Large intestine (tissue), 3 donors: ENCODE results near the gene ROPN1. TPM values are rescaled to one million over a fixed set of nuclear protein-coding genes. Genes with fewer than 3 reads are reported as not detected.
A peak's percentile ranks its signal among the peaks of the same experiment; 100 is the strongest.
"Not testable (repeated sequence)": the region's sequence is repeated elsewhere in the genome, so short reads cannot be mapped to it uniquely, and the experiment has no call there.

Experiments
- DNase-seq, 2 donors: peaks; one replicate each; pipeline versions ENCODE4 v3.0.0 to v3.0.0-alpha.2; 2013
- H3K27ac ChIP-seq: one replicate; pipeline ENCODE4 v1.5.1; 2013; ENCODE audit warnings: low read length
- H3K27me3 ChIP-seq: 2 replicates; pipeline ENCODE4 v1.6.1; 2013; ENCODE audit warnings: low read length; ENCODE audit not compliant: control insufficient read depth, insufficient read depth
- H3K36me3 ChIP-seq: 2 replicates; pipeline ENCODE4 v1.6.1; 2013; ENCODE audit warnings: low read length; ENCODE audit not compliant: control insufficient read depth, insufficient read depth
- H3K4me1 ChIP-seq: one replicate; pipeline ENCODE4 v1.6.1; 2013; ENCODE audit warnings: low read length; ENCODE audit not compliant: control insufficient read depth, insufficient read depth
- H3K4me3 ChIP-seq: one replicate; pipeline ENCODE4 v1.5.1; 2013; ENCODE audit warnings: low read length
- H3K9me3 ChIP-seq: one replicate; pipeline ENCODE4 v1.6.1; 2013; ENCODE audit warnings: mild to moderate bottlenecking, low read depth, low read length, moderate library complexity; ENCODE audit not compliant: control insufficient read depth
- WGBS: methylation state at CpG from one replicate; pipeline ENCODE4 v1.1.5; 2013; ENCODE audit warnings: low lambda C conversion rate; ENCODE audit not compliant: insufficient coverage; 5-methylcytosine and 5-hydroxymethylcytosine counted together
- polyA plus RNA-seq: library from polyadenylated mRNA; unstranded; fragments of 120-200 nt; gene quantifications from one replicate; pipeline ENCODE4 v1.2.1, GENCODE V29; 2013

The ROPN1 gene
- polyA plus RNA-seq, 1 donor, result 0.16 TPM

- H3K4me1 ChIP-seq, H3K9me3 ChIP-seq, H3K4me3 ChIP-seq, DNase-seq, H3K36me3 ChIP-seq, H3K27ac ChIP-seq: not testable (repeated sequence)
- peaks cover 13% of the 10 kb centered on the region for H3K27me3 ChIP-seq
- WGBS, result no CpG with 5 or more reads among the region's 4 CpGs
Measured at GRCh38 chr3:123976181-123976898, 15.6 kb downstream of the ROPN1 start.

GRCh38 chr3:123975030-123975429 is 16.9 kb downstream of the ROPN1 start:
- not testable (repeated sequence) for H3K4me3 ChIP-seq, H3K27ac ChIP-seq, H3K36me3 ChIP-seq, H3K27me3 ChIP-seq, H3K9me3 ChIP-seq, DNase-seq, H3K4me1 ChIP-seq
- WGBS, result no CpG with 5 or more reads among the region's 7 CpGs

GRCh38 chr3:123971406-123971805 is 20.5 kb downstream of the ROPN1 start:
- H3K36me3 ChIP-seq, result no peaks in the 10 kb centered on the region
- H3K4me3 ChIP-seq, result no peak overlapping the region
- no peak overlapping the region for H3K27ac ChIP-seq
- no peak for DNase-seq
- H3K4me1 ChIP-seq, result no peaks in the 10 kb centered on the region
- peaks cover 5% of the 10 kb centered on the region for H3K27me3 ChIP-seq
- no peaks in the 10 kb centered on the region for H3K9me3 ChIP-seq

- H3K9me3 ChIP-seq, H3K4me3 ChIP-seq, H3K36me3 ChIP-seq, H3K27me3 ChIP-seq, H3K4me1 ChIP-seq, H3K27ac ChIP-seq, DNase-seq: not testable (repeated sequence)
- WGBS, result no CpG with 5 or more reads among the region's 2 CpGs
Measured at GRCh38 chr3:123967260-123967659, 24.7 kb downstream of the ROPN1 start.

- no CpG with 5 or more reads among the region's 1 CpG for WGBS
- not testable (repeated sequence) for DNase-seq, H3K27me3 ChIP-seq, H3K36me3 ChIP-seq, H3K4me1 ChIP-seq, H3K27ac ChIP-seq, H3K4me3 ChIP-seq, H3K9me3 ChIP-seq
Measured at GRCh38 chr3:123966799-123967198, 25.1 kb downstream of the ROPN1 start.

- no CpG with 5 or more reads among the region's 1 CpG for WGBS
- not testable (repeated sequence) for DNase-seq
Measured at GRCh38 chr3:123964793-123965192, 27.1 kb downstream of the ROPN1 start.

GRCh38 chr3:123961508-123961856 is 30.4 kb downstream of the ROPN1 start:
- no peaks in the 10 kb centered on the region for H3K4me1 ChIP-seq
- peak overlapping the region; percentile 53 for H3K27ac ChIP-seq
- peaks cover under 1% of the 10 kb centered on the region for H3K36me3 ChIP-seq
- no peak for DNase-seq
- WGBS, result 48% methylated on average over 2 of the region's 15 CpGs
- H3K4me3 ChIP-seq, result peak overlapping the region; percentile 64
- H3K9me3 ChIP-seq, result no peaks in the 10 kb centered on the region
- H3K27me3 ChIP-seq, result peaks cover 5% of the 10 kb centered on the region

More at GRCh38 chr3:123964793-123965192, 27.1 kb downstream of the ROPN1 start:
- H3K4me3 ChIP-seq, H3K9me3 ChIP-seq, H3K27me3 ChIP-seq, H3K4me1 ChIP-seq, H3K36me3 ChIP-seq, H3K27ac ChIP-seq: not testable (repeated sequence)

GRCh38 chr3:123960781-123961507 is 31.0 kb downstream of the ROPN1 start, which contains the start of gene CCDC14:
TSS of gene CCDC14 (minus strand) at chr3:123961229. CDS start at chr3:123961173, 56 bp downstream.
- peak within 1 kb of the TSS; percentile 53 for H3K27ac ChIP-seq
- peak; percentile 94 to 96 for DNase-seq
- H3K36me3 ChIP-seq, result peaks cover 2% of the 10 kb centered on the region
- H3K9me3 ChIP-seq, result no peaks in the 10 kb centered on the region
- H3K27me3 ChIP-seq, result peaks cover 3% of the 10 kb centered on the region
- H3K4me3 ChIP-seq, result peak within 1 kb of the TSS; percentile 64
- H3K4me1 ChIP-seq, result no peaks in the 10 kb centered on the region
- no CpG with 5 or more reads among the region's 55 CpGs for WGBS

- WGBS, result no CpG with 5 or more reads among the region's 4 CpGs
- no peaks in the 10 kb centered on the region for H3K4me1 ChIP-seq
- no peaks in the 10 kb centered on the region for H3K27me3 ChIP-seq
- no peak overlapping the region for H3K27ac ChIP-seq
- peaks cover 17% of the 10 kb centered on the region for H3K36me3 ChIP-seq
- no peak overlapping the region for H3K4me3 ChIP-seq
- H3K9me3 ChIP-seq, result no peaks in the 10 kb centered on the region
- DNase-seq, result no peak
Measured at GRCh38 chr3:123953735-123954134, 38.2 kb downstream of the ROPN1 start.

- H3K9me3 ChIP-seq, result no peaks in the 10 kb centered on the region
- WGBS, result no CpG with 5 or more reads among the region's 4 CpGs
- H3K27me3 ChIP-seq, result no peaks in the 10 kb centered on the region
- no peak overlapping the region for H3K4me3 ChIP-seq
- H3K36me3 ChIP-seq, result peaks cover 24% of the 10 kb centered on the region
- H3K4me1 ChIP-seq, result no peaks in the 10 kb centered on the region
- DNase-seq, result no peak
- H3K27ac ChIP-seq, result no peak overlapping the region
Measured at GRCh38 chr3:123952844-123953520, 38.9 kb downstream of the ROPN1 start.
